B cell (primary cell): ENCODE results near the gene LAMA3. TPM values are rescaled to one million over a fixed set of nuclear protein-coding genes. Genes with fewer than 3 reads are reported as not detected.

Source experiments
- ATAC-seq: fragments of 200-7000 bp; cut with Tn5 transposase; one replicate; pipeline ENCODE4 v1.10.0; 2021; ENCODE audit warnings: low read depth, mild to moderate bottlenecking, moderate number of reproducible peaks, moderate library complexity
- CTCF ChIA-PET: fragments of 350-600 bp; sonication (Branson Sonifier 250); formaldehyde crosslinking; loops from one replicate; lab custom pipeline; 2021; ENCODE audit warnings: antibody characterized with exemption, inconsistent platforms; lab: Charles Lee
- POLR2A ChIA-PET: fragments of 350-600 bp; sonication (Branson Sonifier 250); formaldehyde crosslinking; loops from one replicate; lab custom pipeline; 2021; ENCODE audit warnings: antibody characterized with exemption; lab: Charles Lee
- DNase-seq: peaks from one replicate; pipeline ENCODE4 v3.0.0; 2013
- H2AFZ ChIP-seq: 2 replicates; pipeline ENCODE4 v1.6.1; 2012; ENCODE audit warnings: mild to moderate bottlenecking, low read depth, low read length; ENCODE audit not compliant: insufficient read depth, poor library complexity, severe bottlenecking
- H3K27ac ChIP-seq, 2 donors: 1 replicate in 1 of 2; 2 replicates in 1 of 2; pipeline ENCODE4 v1.5.1; 2012 to 2013; ENCODE audit warnings: low read length in 2 of 2, mild to moderate bottlenecking in 2 of 2, moderate library complexity in 1 of 2
- H3K27me3 ChIP-seq, 4 experiments: fragments of 200-600 bp in 1 of 4; sonication (generic) in 1 of 4; replicated peaks in 1 of 4; 1 replicate in 2 of 4; 2 replicates in 2 of 4; pipeline versions ENCODE4 v1.6.1 to v1.7.0; 2013 to 2016; ENCODE audit warnings: low read length in 3 of 4, mild to moderate bottlenecking in 2 of 4, mixed read lengths in 1 of 4, moderate library complexity in 1 of 4; ENCODE audit not compliant: insufficient read depth in 4 of 4, control insufficient read depth in 3 of 4; ENCODE audit errors: control extremely low read depth in 1 of 4
- H3K36me3 ChIP-seq, 2 experiments: replicated peaks in 1 of 2; 1 replicate in 1 of 2; 2 replicates in 1 of 2; pipeline versions ENCODE4 v1.6.1 to v1.7.1; 2013; ENCODE audit warnings: low read length in 1 of 2; ENCODE audit not compliant: insufficient read depth in 2 of 2, control insufficient read depth in 1 of 2; ENCODE audit errors: control extremely low read depth in 1 of 2, extremely low read depth in 1 of 2
- H3K4me1 ChIP-seq, 2 donors: fragments of 200-600 bp in 1 of 2; sonication (generic) in 1 of 2; 1 replicate in 1 of 2; 2 replicates in 1 of 2; pipeline versions ENCODE4 v1.5.1 to v1.6.1; 2013 to 2017; ENCODE audit warnings: low read length in 2 of 2; ENCODE audit not compliant: control insufficient read depth in 2 of 2, insufficient read depth in 2 of 2
- H3K4me2 ChIP-seq: replicated peaks from 2 replicates; pipeline ENCODE3; 2012; ENCODE audit warnings: mild to moderate bottlenecking, low read depth, low read length; ENCODE audit not compliant: poor library complexity, severe bottlenecking
- H3K4me3 ChIP-seq, 5 experiments: fragments of 200-600 bp in 1 of 5; sonication (generic) in 1 of 5; 1 replicate in 3 of 5; 2 replicates in 2 of 5; pipeline versions ENCODE4 v1.5.1 to v1.7.0; 2011 to 2016; ENCODE audit warnings: low read length in 4 of 5, mild to moderate bottlenecking in 4 of 5, low read depth in 2 of 5, control low read depth in 1 of 5, moderate library complexity in 1 of 5; ENCODE audit not compliant: insufficient read depth in 1 of 5; ENCODE audit errors: control extremely low read depth in 1 of 5, extremely low read depth in 1 of 5
- H3K79me2 ChIP-seq: fragments of 200-600 bp; sonication (generic); one replicate; pipeline ENCODE4 v1.6.0; 2016; ENCODE audit warnings: low read length; ENCODE audit not compliant: control insufficient read depth, insufficient read depth
- H3K9ac ChIP-seq: fragments of 200-600 bp; sonication (generic); 2 replicates; pipeline ENCODE4 v1.6.1; 2017; ENCODE audit warnings: mild to moderate bottlenecking, low read length, moderate library complexity
- H3K9me3 ChIP-seq, 3 donors: one replicate each; pipeline versions ENCODE4 v1.6.1 to v1.7.1; 2013; ENCODE audit warnings: low read length in 2 of 3; ENCODE audit not compliant: control insufficient read depth in 2 of 3, insufficient read depth in 1 of 3; ENCODE audit errors: control extremely low read depth in 1 of 3
- H4K20me1 ChIP-seq: 2 replicates; pipeline ENCODE4 v1.6.0; 2012; ENCODE audit warnings: mild to moderate bottlenecking, low read length; ENCODE audit not compliant: insufficient read depth, control insufficient read depth, poor library complexity, severe bottlenecking
- H3K27ac Mint-ChIP-seq: one replicate; pipeline ENCODE4 v1.8.0; 2021; ENCODE audit warnings: mixed read lengths
- H3K27me3 Mint-ChIP-seq: one replicate; pipeline ENCODE4 v1.8.0; 2021; ENCODE audit warnings: mixed read lengths
- H3K4me1 Mint-ChIP-seq: one replicate; pipeline ENCODE4 v1.8.0; 2021; ENCODE audit warnings: mixed read lengths
- H3K4me3 Mint-ChIP-seq: one replicate; pipeline ENCODE4 v1.8.0; 2021; ENCODE audit warnings: mixed read lengths
- H3K9me3 Mint-ChIP-seq: one replicate; pipeline ENCODE4 v1.8.0; 2022; ENCODE audit warnings: mixed read lengths; ENCODE audit not compliant: insufficient read depth
- EZH2 ChIP-seq: IDR thresholded peaks from 2 replicates; pipeline ENCODE4 v1.6.1; 2012; ENCODE audit warnings: borderline replicate concordance, low read depth, mild to moderate bottlenecking, moderate library complexity, low read length; ENCODE audit not compliant: insufficient read depth, poor library complexity, severe bottlenecking
- WGBS: methylation state at CpG from one replicate; pipeline ENCODE4 v1.1.5; 2013; ENCODE audit warnings: missing lambda C conversion rate; ENCODE audit not compliant: insufficient coverage; 5-methylcytosine and 5-hydroxymethylcytosine counted together
- intact Hi-C: fragments of 100-400 bp; cut with micrococcal nuclease; formaldehyde crosslinking; loops from one replicate; pipeline ENCODE4 v1.10.0; 2022
- polyA plus RNA-seq: library from polyadenylated mRNA; depleted of rRNA; stranded (reverse); fragments of >200 nt; gene quantifications from 2 replicates; pipeline ENCODE4 v1.2.3, GENCODE V29; 2012
- total RNA-seq, 2 donors: library from RNA; stranded (reverse); fragments of 120-200 nt in 1 of 2; gene quantifications; 1 replicate in 1 of 2; 2 replicates in 1 of 2; pipeline versions ENCODE4 v1.2.3 to v1.2.4, GENCODE V29; 2013 to 2022
- TF ChIP-seq, protein P1 (sequence below): fragments of 200-600 bp; IDR thresholded peaks from one replicate; pipeline ENCODE4 v1.8.0; 2022; ENCODE audit warnings: antibody characterized with exemption, mild to moderate bottlenecking

Gene LAMA3
- total and polyA plus RNA-seq, 2 donors (not counting 1 experiment from before 2014, with no cell fraction given), result 0.03 to 0.32 TPM

DNA sequence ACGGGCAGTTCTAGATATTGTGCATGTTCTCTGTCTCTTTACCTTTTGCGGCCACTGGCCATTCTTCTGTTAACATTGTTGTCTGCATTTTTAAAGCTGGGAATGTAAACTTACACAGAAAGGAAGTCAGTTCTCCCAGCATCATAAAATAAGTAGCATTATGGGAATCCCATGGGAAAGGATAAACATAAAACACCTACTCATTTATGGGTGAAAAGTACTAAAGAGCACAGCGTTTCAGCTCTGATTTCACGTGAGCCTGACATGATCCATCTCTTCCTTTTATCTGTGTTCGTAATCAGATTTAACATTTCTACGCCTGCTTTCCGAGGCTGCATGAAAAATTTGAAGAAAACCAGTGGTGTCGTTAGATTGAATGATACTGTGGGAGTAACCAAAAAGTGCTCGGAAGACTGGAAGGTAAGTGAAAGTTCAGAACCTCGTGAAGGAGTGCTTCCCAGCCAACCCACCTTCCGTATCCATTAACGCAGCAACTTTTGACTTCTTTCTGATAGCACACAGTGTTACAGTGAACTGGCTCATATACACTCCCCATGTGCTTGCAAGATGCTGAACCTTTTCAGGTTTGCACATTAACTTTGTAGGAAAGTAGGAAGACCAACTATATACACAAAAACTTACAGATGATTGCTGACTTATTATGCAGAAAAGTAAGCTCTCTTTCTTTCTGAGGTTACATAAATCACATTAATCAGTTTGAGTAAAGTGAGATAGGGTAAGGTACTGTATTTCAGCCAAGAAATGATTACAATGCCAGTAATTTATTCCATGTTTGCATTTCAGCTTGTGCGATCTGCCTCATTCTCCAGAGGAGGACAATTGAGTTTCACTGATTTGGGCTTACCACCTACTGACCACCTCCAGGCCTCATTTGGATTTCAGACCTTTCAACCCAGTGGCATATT, 238.8 kb downstream of the LAMA3 start:
- no peak overlapping the region for H3K27ac Mint-ChIP-seq
- Histone ChIP-seq H3K9ac (no peak overlapping the region), H2AFZ (no peak overlapping the region), H3K27ac (no peak overlapping the region), H3K27me3 (no peaks in the 10 kb centered on the region), H4K20me1 (no peaks in the 10 kb centered on the region), H3K79me2 (no peaks in the 10 kb centered on the region), H3K36me3 (no peaks in the 10 kb centered on the region), H3K4me3 (no peak overlapping the region), H3K9me3 (no peaks in the 10 kb centered on the region), H3K4me1 (no peaks in the 10 kb centered on the region), H3K4me2 (no peak overlapping the region)
- no peak for DNase-seq
- WGBS, result 98% methylated on average over 9 of the region's 13 CpGs
- no peaks in the 10 kb centered on the region for H3K4me1 Mint-ChIP-seq
- H3K4me3 Mint-ChIP-seq, result no peak overlapping the region
- no peak for TF ChIP-seq EZH2
- TF ChIP-seq, protein P1, sequence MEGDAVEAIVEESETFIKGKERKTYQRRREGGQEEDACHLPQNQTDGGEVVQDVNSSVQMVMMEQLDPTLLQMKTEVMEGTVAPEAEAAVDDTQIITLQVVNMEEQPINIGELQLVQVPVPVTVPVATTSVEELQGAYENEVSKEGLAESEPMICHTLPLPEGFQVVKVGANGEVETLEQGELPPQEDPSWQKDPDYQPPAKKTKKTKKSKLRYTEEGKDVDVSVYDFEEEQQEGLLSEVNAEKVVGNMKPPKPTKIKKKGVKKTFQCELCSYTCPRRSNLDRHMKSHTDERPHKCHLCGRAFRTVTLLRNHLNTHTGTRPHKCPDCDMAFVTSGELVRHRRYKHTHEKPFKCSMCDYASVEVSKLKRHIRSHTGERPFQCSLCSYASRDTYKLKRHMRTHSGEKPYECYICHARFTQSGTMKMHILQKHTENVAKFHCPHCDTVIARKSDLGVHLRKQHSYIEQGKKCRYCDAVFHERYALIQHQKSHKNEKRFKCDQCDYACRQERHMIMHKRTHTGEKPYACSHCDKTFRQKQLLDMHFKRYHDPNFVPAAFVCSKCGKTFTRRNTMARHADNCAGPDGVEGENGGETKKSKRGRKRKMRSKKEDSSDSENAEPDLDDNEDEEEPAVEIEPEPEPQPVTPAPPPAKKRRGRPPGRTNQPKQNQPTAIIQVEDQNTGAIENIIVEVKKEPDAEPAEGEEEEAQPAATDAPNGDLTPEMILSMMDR, result no peak
- ChIA-PET POLR2A (no interaction called here), CTCF (interaction anchor here (2.0 to 2.3 kb wide), 2 partner anchors 10 kb away, joined by 6 to 10 read pairs; no protein-coding TSS in a partner anchor)
- intact Hi-C loops, result no loop called here
- H3K9me3 Mint-ChIP-seq, result no peaks in the 10 kb centered on the region
- no peak for ATAC-seq
- no peaks in the 10 kb centered on the region for H3K27me3 Mint-ChIP-seq

DNA sequence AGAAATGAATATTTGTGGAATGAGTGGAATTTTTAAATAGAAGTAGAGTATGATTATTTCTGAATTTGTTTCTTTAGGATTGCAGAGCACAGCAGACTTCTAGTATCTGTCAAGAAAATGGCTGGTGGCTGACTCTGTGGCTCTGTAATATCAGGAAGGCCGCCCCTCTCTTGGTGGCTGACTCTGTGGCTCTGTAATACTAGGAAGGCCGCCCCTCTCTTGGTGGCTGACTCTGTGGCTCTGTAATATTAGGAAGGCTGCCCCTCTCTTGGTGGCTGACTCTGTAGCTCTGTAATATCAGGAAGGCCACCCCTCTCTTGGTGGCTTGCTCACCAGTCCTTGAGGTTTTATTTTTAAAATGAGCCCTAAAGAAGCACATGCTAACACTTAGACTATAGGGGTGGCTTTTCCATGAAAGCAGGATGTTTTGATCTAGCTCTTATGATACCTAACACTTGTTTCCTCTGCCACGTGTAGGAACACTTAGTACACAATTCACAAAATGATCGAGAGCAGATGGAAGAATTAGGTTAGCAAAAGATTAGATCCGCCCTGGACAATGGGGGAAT, 240.2 kb downstream of the LAMA3 start:
- H3K27me3 ChIP-seq, result no peaks in the 10 kb centered on the region
- no peak overlapping the region for H3K27ac ChIP-seq
- H3K4me1 ChIP-seq, result peaks cover 5% of the 10 kb centered on the region in 2 donors
- TF ChIP-seq, protein P1, result no peak
- TF ChIP-seq EZH2, result no peak
- ChIA-PET POLR2A (no interaction called here), CTCF (interaction anchor here (2.0 kb wide), 1 partner anchor 11 kb away, joined by 6 read pairs; no protein-coding TSS in a partner anchor)
- no CpG with 5 or more reads among the region's 5 CpGs for WGBS
- Mint-ChIP-seq H3K9me3 (no peaks in the 10 kb centered on the region), H3K4me1 (peaks cover 4% of the 10 kb centered on the region), H3K27me3 (no peaks in the 10 kb centered on the region), H3K27ac (no peak overlapping the region), H3K4me3 (no peak overlapping the region)
- DNase-seq, result no peak
- no peaks in the 10 kb centered on the region for H3K9me3 ChIP-seq
- ATAC-seq, result no peak
- H3K79me2 ChIP-seq, result no peaks in the 10 kb centered on the region
- no peak overlapping the region for H3K4me3 ChIP-seq
- H3K9ac ChIP-seq, result no peak overlapping the region
- H4K20me1 ChIP-seq, result no peaks in the 10 kb centered on the region
- H3K4me2 ChIP-seq, result no peak overlapping the region
- H3K36me3 ChIP-seq, result no peaks in the 10 kb centered on the region
- no peak overlapping the region for H2AFZ ChIP-seq
- intact Hi-C loops, result no loop called here
